Measurements from ENCODE around the gene HIVEP3.

HIVEP3 gene

DNA sequence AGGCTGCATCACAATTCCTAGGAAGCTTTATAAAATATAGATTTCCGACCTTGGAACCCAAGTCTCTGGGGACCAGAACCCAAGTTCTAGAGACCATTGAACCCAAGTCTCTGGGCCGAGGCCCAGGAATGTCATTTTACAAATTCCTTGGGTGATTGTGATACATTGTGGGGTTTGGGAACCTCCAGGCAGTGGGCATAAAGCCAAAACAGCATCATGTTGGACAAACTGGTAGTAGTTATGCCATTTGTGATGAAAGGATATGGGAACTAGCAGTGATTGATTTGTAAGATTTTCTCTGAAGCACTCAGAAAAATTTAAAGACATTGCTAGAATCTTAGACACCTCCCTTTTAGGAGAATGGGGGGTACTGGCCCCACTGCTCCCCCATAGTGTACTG is 160.2 kb downstream of the HIVEP3 start:
- H4K20me1 ChIP-seq (ENCODE audit: insufficient read depth, low read length, poor library complexity, severe bottlenecking): no peaks in the 10 kb centered on the region
- no peak for TF ChIP-seq EZH2phosphoT487 (IDR thresholded peaks at IDR 0.05; ENCODE audit: borderline replicate concordance)
- TF ChIP-seq, protein P1, sequence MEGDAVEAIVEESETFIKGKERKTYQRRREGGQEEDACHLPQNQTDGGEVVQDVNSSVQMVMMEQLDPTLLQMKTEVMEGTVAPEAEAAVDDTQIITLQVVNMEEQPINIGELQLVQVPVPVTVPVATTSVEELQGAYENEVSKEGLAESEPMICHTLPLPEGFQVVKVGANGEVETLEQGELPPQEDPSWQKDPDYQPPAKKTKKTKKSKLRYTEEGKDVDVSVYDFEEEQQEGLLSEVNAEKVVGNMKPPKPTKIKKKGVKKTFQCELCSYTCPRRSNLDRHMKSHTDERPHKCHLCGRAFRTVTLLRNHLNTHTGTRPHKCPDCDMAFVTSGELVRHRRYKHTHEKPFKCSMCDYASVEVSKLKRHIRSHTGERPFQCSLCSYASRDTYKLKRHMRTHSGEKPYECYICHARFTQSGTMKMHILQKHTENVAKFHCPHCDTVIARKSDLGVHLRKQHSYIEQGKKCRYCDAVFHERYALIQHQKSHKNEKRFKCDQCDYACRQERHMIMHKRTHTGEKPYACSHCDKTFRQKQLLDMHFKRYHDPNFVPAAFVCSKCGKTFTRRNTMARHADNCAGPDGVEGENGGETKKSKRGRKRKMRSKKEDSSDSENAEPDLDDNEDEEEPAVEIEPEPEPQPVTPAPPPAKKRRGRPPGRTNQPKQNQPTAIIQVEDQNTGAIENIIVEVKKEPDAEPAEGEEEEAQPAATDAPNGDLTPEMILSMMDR (conservative IDR thresholded peaks at IDR 0.05; ENCODE audit: low read length): no peak
- no peaks in the 10 kb centered on the region for H3K79me2 ChIP-seq (ENCODE audit: insufficient read depth, low read length)
- no peaks in the 10 kb centered on the region for H3F3A ChIP-seq (ENCODE audit: low read depth)
- H3K4me3 ChIP-seq (ENCODE audit: low read length, poor library complexity, severe bottlenecking): no peak overlapping the region
- no peak overlapping the region for H3K9ac ChIP-seq (ENCODE audit: low read depth, low read length, poor library complexity, severe bottlenecking)
- H3K9me3 ChIP-seq (ENCODE audit: insufficient read depth, low read depth, low read length): peaks cover 4% of the 10 kb centered on the region; the same call in 1 of the 2 replicates
- no peaks in the 10 kb centered on the region for H3K27me3 ChIP-seq (ENCODE audit: insufficient read depth, low read length, poor library complexity, severe bottlenecking)
- H3K4me2 ChIP-seq (ENCODE audit: low read depth, low read length, poor library complexity, severe bottlenecking): no peak overlapping the region
- peaks cover 3% of the 10 kb centered on the region for H3K4me1 ChIP-seq (ENCODE audit: insufficient read depth, low read length, poor library complexity, severe bottlenecking)
- no peaks in the 10 kb centered on the region for H3K36me3 ChIP-seq (ENCODE audit: insufficient read depth, low read length)
- no peaks in the 10 kb centered on the region for H3K9me2 ChIP-seq (replicated peaks; ENCODE audit: low read depth, low read length)
- no peak overlapping the region for H2AFZ ChIP-seq (ENCODE audit: low read length)

DNA sequence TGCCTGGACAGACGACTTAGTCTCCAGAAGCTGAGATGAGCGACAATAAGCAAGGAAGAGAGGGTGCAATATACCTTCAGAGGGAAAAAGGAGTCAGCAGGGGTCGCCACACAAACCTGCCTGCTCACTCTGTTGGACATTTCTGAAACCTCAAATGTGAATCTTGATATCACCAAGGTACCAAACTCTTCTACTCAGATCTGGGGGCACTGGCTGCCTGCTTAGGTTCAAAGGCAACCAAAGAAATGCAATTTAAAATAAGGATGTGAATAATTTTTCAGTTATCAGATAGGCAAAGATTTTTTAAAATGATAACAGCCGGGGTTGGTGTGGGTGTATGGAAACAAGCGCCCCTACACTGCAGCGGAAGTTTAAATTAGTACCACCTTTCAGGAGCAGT is 164.2 kb downstream of the HIVEP3 start:
- H3K9me3 ChIP-seq (ENCODE audit: insufficient read depth, low read depth, low read length): no peaks in the 10 kb centered on the region
- H3K79me2 ChIP-seq (ENCODE audit: insufficient read depth, low read length): no peaks in the 10 kb centered on the region
- H3K36me3 ChIP-seq (ENCODE audit: insufficient read depth, low read length): no peaks in the 10 kb centered on the region
- peaks cover 30% of the 10 kb centered on the region for H3K4me1 ChIP-seq (ENCODE audit: insufficient read depth, low read length, poor library complexity, severe bottlenecking)
- no peaks in the 10 kb centered on the region for H3K9me2 ChIP-seq (replicated peaks; ENCODE audit: low read depth, low read length)
- no peaks in the 10 kb centered on the region for H3F3A ChIP-seq (ENCODE audit: low read depth)
- H4K20me1 ChIP-seq (ENCODE audit: insufficient read depth, low read length, poor library complexity, severe bottlenecking): no peaks in the 10 kb centered on the region
- no peak overlapping the region for H3K9ac ChIP-seq (ENCODE audit: low read depth, low read length, poor library complexity, severe bottlenecking)
- H3K27me3 ChIP-seq (ENCODE audit: insufficient read depth, low read length, poor library complexity, severe bottlenecking): no peaks in the 10 kb centered on the region
- no peak overlapping the region for H3K4me3 ChIP-seq (ENCODE audit: low read length, poor library complexity, severe bottlenecking)
- no peak for TF ChIP-seq EZH2phosphoT487 (IDR thresholded peaks at IDR 0.05; ENCODE audit: borderline replicate concordance)
- TF ChIP-seq, protein P1 (conservative IDR thresholded peaks at IDR 0.05; ENCODE audit: low read length): peak; percentile 60
- no peak overlapping the region for H3K4me2 ChIP-seq (ENCODE audit: low read depth, low read length, poor library complexity, severe bottlenecking)
- no peak overlapping the region for H2AFZ ChIP-seq (ENCODE audit: low read length)

DNA sequence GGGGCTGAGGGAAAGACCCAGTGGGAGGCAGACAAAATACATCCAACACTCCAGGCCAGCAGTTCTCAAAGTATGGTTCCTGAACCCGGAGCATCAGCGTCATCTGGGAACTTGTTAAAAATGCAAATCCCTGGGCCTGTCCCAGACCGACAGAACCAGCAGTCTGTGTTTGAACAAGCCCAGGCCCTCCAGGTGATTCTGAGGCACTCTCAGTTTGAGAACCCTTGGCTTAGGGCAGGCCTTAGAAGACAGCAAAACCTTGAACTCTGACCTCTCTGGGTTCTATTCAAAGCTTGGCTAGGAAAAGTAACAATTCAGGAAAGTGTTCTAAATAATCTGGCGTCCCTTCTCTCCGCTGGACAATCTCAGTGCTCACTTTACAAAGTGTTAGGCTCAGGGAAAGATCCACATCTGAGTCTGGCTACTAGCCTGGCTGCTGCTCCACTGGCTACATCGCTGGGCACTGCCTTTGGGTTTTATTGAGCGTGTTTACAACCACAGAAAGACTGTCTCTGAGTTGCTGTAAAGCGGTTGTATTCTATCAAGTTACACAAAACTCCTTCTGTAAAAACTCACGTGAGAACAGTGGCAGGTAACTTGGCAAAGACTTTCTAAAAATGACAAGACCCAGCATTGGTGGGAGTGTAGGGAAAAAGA is 166.1 kb downstream of the HIVEP3 start:
- no peaks in the 10 kb centered on the region for H3K9me3 ChIP-seq (ENCODE audit: insufficient read depth, low read depth, low read length)
- peaks cover 32% of the 10 kb centered on the region for H3K4me1 ChIP-seq (ENCODE audit: insufficient read depth, low read length, poor library complexity, severe bottlenecking)
- H4K20me1 ChIP-seq (ENCODE audit: insufficient read depth, low read length, poor library complexity, severe bottlenecking): no peaks in the 10 kb centered on the region
- TF ChIP-seq, protein P1 (conservative IDR thresholded peaks at IDR 0.05; ENCODE audit: low read length): no peak
- TF ChIP-seq EZH2phosphoT487 (IDR thresholded peaks at IDR 0.05; ENCODE audit: borderline replicate concordance): no peak
- H3K36me3 ChIP-seq (ENCODE audit: insufficient read depth, low read length): no peaks in the 10 kb centered on the region
- H3K27me3 ChIP-seq (ENCODE audit: insufficient read depth, low read length, poor library complexity, severe bottlenecking): no peaks in the 10 kb centered on the region
- no peaks in the 10 kb centered on the region for H3F3A ChIP-seq (ENCODE audit: low read depth)
- H3K9ac ChIP-seq (ENCODE audit: low read depth, low read length, poor library complexity, severe bottlenecking): no peak overlapping the region
- no peaks in the 10 kb centered on the region for H3K9me2 ChIP-seq (replicated peaks; ENCODE audit: low read depth, low read length)
- H3K79me2 ChIP-seq (ENCODE audit: insufficient read depth, low read length): no peaks in the 10 kb centered on the region
- H3K4me3 ChIP-seq (ENCODE audit: low read length, poor library complexity, severe bottlenecking): no peak overlapping the region
- no peak overlapping the region for H3K4me2 ChIP-seq (ENCODE audit: low read depth, low read length, poor library complexity, severe bottlenecking)
- no peak overlapping the region for H2AFZ ChIP-seq (ENCODE audit: low read length)

Measured in Loucy (cell line).